GM21360 (cell line): Measurements from ENCODE around the gene ABLIM2.

Experiments
- ATAC-seq: cut with Tn5 transposase; IDR thresholded peaks from one replicate; pipeline ENCODE4 v1.9.1; 2021; ENCODE audit warnings: mild to moderate bottlenecking, moderate library complexity; ENCODE audit not compliant: unreplicated experiment

The ABLIM2 gene

GRCh38 chr4:8159537-8160232 lies 1.1 kb upstream of the ABLIM2 start:
- ATAC-seq, result no peak

DNA sequence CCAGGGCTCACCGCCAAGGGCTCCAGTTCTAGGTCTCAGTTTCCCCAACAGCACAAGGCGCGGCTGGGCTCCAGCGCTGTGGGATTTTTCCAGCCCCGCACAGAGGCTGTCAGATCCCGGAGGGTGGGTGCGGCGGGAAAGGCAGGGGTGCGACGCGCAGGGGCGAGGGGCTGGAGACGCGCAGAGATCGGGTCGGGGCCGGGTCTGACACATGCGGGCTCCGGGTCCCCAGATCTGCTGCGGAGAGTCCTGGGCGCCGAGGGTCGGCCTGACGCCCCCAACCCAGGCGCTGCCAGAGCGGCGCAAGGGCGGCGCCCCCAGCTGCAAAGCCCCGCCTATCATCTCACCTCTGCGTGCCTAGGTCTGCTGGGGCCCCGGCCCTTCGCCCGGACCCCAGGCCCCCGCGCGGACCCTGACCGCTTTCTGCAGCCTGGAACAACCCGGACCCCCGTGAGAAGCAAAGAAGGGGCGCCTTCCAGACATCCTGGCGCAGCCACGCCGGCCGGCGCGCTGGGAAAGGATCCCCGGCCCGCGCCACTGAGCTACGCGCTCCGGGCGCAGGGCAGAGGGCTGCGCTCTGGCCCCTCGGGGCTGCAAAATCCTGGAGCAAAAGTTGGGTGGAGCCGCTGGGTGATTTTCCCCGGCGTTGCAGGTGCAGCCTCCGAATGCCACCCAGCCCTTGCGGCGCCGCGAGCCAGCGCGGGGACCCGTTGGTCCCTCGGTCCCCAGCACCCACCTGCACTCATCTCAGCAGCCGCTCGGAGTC lies 486 bp downstream of the ABLIM2 start:
- ATAC-seq, result no peak

DNA sequence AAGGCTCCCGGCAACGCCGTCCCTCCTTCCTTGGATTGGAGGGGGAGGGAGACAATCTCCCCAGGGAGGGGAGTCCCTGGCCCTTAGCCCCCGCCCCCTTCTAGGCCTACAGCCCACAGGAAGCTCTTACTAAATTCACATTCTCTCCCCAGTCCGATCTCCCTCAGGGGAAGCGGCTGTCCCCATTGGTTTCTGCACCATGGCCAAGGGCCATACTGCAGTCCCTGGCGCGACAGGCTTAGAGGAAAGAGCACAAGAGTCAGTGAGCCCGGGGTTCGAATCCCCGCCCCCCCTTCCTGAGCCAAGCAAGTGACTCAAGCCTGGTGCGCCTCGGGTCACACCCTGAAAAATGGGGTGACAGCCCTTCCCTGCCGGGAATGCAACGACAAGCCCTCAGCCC lies 1.1 kb downstream of the ABLIM2 start:
- ATAC-seq, result no peak

DNA sequence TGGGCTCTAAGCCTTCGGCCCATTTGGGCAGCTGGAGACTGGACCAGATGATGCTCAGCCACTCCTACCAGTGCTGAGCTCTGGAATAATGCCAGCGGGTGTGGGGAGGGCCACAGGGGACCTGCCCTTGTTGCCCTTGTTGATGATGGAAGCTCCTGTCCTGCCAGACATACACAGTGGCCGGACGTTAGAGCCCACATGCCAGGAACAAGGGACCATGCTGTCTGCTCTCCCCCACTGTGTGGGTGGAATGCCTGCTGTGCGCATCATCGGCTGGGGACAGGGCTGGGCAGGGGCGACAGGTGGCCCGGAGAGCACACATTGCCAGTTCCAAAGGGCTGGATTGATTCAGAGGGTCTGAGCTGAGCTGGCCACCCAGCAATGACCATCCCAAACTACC lies 2.0 kb downstream of the ABLIM2 start:
- ATAC-seq, result no peak

- no peak for ATAC-seq
These were observed 2.8 kb downstream of the ABLIM2 start for GRCh38 chr4:8155660-8156421.

GRCh38 chr4:8155048-8155447 lies 3.6 kb downstream of the ABLIM2 start:
- no peak for ATAC-seq

- ATAC-seq, result no peak
These were observed 5.2 kb downstream of the ABLIM2 start for GRCh38 chr4:8153441-8153840.

- ATAC-seq, result no peak
These were observed 5.8 kb downstream of the ABLIM2 start for GRCh38 chr4:8152865-8153257.

- ATAC-seq, result no peak
These were observed 6.3 kb downstream of the ABLIM2 start for GRCh38 chr4:8152090-8152864.

GRCh38 chr4:8151165-8151650 lies 7.4 kb downstream of the ABLIM2 start:
- no peak for ATAC-seq

- ATAC-seq, result no peak
These were observed 8.2 kb downstream of the ABLIM2 start for GRCh38 chr4:8150152-8151090.

- ATAC-seq, result no peak
These were observed 8.9 kb downstream of the ABLIM2 start for GRCh38 chr4:8149664-8150063.

DNA sequence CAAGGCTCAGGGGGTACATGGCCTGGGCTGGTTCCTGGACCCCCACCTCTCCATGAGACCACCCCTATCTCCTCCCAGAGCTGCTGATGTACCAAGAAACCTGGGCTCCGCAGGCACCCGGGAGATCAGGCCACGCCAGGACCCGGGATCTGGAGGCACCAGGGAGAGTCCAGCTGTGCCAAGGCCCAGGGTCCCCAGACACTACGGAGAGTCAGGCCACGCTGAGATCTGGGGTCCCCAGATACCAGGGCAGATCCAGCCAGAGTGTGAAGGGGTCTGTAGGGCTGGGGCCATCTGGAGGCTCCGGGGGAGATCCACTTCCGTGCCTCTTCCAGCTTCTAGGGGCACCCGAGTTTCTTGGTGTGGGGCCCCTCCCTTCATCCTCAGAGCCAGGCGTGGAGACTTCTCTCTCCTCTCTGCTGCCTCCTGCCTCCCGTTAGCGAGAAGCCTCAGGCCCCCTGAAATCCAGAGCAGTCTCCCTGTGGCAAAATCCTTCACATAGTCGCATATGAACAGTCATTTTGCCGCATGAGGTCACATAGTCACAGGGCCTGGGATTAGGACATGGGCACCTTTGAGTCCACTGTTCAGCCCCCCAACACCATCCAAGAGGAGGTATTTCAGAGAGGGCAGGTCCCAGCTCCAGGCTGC lies 9.7 kb downstream of the ABLIM2 start:
- no peak for ATAC-seq

GRCh38 chr4:8148159-8148558 lies 10.5 kb downstream of the ABLIM2 start:
- no peak for ATAC-seq

DNA sequence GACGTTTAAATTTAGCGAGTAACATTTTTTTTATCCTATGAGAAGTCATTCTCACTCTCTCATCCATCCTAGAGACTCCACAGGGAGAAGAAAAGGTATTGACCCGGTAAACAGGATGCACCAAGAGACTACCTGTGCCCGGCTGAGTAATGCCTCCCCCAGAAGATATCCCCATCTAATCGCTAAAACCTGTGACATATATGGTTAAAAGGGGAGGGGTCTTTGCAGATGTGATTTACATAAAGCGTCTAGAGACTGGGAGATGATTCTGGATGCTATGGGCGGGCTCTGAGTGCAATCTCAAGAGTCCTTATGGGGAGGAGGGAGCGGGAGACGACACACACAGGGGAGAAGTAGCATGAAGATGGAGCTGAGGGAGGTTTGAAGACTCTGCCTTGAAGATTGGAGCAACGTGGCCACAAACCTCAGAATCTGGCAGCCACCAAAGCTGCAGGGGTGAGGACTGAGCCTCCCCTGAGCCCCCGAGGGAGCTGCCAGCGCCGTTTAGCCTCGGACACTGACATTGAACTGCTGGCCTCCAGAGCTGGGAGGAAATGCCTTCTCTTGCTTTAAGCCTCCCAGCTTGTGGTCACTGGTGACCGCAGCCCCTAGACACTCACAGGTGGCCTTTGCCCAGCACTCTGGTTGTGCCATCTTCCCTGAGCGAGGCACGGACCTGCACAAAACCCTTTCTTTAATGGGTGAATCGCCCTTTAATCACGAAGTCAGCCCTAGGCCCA lies 11.2 kb downstream of the ABLIM2 start:
- ATAC-seq, result no peak

DNA sequence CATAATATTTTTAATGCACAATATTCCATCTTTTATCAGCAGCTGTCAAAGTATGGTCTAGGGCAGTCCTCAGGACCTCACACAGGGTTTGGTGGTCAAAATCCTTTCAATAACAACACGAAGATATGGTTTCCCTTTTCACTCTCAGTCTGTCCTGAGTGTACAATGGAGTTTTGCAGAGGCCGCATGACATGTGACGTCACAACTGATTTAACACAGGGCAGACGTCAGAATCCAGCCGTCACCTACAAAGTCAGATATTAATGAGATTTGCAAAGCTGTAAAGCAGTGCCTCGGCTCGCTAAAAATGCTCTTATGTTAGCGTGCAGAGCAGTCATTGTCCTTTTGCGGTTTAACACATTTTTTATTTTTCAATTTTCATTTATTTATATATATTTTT lies 12.5 kb downstream of the ABLIM2 start:
- no peak for ATAC-seq

DNA sequence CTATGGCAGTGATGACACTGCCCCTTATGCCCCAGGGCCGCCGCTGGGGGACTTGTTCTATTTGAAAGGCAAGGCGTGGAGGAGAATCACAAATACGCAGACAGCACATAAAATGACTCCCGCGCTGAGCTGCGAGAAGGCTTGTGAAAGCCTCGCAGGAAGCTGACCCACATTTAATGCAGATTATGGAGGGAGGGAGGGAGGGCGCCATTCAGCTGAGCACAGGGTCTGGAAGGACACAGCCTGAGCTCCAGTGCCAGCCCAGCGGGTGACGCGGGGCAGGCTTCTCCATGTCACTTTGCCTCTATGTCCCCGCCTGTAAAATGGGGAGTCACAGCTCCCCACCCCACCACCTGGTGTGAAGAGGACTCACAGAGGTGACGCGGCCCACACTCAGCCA lies 14.3 kb downstream of the ABLIM2 start:
- no peak for ATAC-seq

DNA sequence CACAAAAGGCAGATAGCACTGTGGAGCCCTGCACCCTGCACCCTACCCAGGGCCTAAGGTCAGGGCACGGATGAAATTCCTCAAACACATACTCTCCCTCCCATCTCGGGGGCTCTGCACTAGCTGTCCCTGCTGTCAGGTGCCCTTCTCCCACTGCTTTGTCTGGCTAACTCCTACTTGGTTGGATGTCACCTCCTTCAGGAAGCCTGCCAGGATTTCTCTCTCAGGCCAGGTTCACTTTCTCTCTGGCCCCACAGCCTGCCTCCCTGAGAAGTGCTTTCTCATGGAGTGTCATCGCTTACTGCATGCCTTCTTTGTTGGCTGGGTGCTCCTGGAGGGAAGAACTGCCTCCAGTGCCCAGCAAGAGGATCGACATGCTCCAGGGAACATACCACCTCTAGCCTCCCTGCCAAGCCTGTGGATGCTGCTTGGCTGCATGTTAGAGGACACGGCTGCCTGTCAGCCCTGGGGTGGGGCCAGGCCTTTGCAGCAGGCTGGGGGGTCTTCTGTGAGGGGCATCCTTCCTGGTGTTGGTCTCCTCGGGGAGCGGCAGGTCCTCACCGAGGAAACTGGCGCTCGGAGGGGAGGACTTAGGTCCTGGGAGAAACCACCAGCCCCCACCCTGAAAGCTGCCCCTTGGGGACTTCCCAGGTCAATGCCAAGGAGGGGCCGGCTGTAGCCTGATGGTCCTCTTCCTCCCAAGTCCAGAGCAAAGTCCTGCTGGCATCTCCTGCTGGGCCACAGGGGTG lies 15.0 kb downstream of the ABLIM2 start:
- ATAC-seq, result no peak
